HG02870 (cell line): ENCODE data around the gene CTNNBL1.
A peak's percentile ranks its signal among the peaks of the same experiment; 100 is the strongest.
"Not testable (repeated sequence)": the region's sequence is repeated elsewhere in the genome, so short reads cannot be mapped to it uniquely, and the experiment has no call there.

Experiments
- ATAC-seq: cut with Tn5 transposase; IDR thresholded peaks from one replicate; pipeline ENCODE4 v1.9.1; 2021; ENCODE audit warnings: mild to moderate bottlenecking, moderate library complexity; ENCODE audit not compliant: unreplicated experiment

The CTNNBL1 gene

DNA sequence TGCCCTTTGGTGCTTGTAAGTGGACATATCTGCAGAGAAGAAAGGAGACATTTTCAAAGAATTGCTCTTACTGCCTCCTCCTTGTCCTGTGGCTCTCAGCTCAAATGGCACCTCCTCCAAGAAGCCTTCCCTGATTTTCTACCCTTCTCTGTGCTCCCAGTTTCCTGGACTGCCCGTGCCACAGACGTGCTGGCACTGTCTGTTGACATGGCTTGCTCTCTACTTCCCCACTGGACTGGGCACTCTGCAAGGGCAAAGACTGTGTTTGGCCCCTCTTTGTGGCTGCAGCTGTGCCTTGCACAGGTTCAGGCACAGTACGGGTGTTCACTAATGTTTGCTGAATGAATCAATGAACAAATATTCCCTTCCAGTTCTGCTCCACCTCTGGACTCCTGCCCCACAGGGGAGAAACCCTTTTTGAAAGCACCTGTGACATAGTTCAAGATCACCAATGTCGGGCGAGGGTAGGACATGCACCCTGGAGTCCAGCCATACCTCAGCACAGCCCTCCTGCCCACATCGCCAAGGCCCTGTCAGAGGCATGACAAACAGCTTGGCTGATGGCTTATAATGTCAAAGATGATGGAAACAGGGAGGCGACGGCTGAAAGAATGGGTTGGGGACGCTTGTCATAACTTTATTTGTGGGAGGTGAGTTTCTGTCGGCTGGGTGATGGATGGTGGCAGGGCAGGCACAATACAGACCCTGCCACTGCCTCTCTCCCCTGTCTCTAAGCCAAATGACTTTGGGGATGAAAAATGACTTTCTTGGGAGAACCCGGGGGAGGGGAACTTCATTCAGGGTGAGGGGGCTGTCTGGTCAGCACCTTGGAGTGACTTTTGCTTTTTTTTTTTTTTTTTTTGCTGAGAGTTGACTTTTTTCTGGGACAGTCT lies 15.6 kb upstream of the CTNNBL1 start:
- no peak for ATAC-seq

DNA sequence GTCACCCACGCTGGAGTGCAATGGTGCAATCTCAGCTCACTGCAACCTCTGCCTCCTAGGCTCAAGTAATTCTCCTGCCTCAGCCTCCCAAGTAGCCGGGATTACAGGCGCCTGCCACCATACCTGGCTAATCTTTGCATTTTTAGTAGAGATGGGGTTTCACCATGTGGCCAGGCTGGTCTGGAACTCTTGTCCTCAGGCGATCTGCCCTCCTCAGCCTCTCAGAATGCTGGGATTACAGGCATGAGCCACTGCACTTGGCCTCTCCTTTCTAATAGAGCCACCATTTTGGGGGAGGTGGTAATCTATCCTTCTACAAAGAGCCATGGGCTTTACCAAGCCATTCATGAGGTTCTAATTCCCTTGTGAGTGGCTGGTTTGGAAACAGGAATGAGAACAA lies 14.1 kb upstream of the CTNNBL1 start:
- not testable (repeated sequence) for ATAC-seq

DNA sequence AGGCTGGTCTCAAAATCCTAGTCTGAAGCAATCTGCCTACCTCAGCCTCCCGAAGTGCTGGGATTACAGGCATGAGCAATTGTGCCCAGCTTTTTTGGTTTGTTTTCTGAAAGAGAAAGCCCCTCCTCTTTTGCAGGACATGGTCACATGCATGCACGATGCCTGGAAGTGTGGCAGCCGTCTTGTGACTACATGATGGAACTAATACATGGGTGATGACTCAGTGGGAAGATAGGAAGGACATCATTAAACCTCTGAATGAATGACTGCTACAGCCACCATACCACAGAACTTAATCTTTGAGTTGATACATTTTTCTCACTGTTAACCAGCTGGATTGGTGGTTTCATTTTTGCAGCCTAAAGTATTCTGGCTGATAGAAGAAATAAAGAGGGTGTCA lies 13.4 kb upstream of the CTNNBL1 start:
- ATAC-seq, result no peak

DNA sequence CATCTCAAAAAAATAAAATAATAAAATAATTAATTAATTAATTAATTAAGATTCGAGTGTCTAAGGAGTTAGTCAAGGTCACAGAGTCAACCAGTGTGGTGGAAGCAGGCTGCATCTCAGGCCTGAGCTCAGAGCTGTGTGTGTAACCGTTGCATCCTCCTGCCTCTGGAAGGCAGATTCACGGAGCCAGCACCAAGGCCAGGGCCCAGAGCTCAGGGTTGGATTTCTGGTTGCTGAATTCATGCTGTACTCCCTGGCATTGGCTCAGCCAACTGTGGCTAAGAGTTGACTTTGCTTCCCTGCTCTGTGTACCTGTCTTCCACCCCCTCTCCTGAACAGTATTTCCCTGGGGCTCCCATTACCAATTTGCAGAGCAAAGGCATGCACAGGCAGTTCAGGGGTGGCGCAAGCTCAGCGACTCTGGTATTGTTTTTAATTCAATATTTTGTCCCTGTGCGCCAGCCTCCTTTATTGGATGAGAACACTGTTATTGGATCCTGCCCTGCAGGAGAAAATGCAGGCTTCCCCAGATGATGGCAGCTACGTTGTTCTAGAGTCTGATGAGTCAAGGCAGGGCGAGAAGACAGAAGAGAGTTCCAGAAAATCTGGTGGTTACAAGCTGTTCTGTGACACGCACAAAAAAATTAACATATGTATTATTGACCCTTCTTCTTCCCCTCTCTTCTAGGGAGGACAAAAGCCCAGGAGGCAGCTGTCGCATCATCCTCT lies 12.3 kb upstream of the CTNNBL1 start:
- no peak for ATAC-seq

DNA sequence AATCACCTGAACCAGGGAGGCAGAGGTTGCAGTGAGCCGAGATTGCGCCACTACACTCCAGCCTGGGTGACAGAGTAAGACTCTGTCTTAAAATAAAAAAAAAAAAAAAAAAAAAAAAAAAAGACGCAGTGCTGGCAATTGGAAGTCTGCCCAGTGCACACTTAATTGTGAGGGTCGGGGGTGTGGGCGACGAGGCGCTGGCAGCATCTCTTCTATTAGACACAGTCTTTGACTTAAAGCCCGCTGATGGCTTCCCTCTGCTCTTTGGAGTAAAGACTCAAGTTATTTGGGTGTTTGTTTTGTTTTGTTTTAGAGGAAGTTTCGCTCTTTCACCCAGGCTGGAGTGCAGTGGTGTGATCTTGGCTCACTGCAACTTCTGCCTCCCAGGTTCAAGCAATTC lies 10.7 kb upstream of the CTNNBL1 start:
- ATAC-seq, result not testable (repeated sequence)

DNA sequence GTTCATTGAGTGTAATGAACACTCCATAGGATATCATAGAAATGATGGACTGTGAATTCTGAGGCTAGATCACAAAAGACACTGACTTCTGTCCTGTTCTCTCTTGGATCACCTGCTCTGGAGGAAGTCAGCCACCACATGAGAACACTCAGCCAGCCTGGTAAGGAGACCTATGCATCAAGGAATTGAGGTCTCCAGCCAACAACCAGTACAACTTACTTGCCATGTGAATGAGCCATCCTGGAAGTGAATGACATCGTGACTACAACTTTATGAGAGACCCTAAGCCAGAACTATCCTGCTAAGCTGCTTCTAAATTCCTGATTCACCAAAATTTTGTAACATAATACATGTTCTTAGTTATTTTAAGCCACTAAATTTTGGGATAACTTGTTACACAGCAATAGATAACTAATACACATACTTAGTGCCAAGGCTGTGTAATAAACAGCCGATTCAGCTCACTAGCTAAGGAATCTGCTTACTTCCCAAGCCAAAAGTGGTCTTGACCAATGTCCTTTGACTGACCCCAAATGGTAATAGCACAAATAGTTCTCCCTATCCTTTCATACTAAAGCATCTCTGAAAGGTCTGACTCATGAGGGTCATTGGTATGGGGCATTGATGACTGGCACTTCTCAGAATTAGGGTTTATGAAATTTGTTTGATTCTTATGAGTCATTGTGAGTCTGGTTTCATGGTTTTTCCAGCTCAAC lies 6.9 kb upstream of the CTNNBL1 start:
- no peak for ATAC-seq

DNA sequence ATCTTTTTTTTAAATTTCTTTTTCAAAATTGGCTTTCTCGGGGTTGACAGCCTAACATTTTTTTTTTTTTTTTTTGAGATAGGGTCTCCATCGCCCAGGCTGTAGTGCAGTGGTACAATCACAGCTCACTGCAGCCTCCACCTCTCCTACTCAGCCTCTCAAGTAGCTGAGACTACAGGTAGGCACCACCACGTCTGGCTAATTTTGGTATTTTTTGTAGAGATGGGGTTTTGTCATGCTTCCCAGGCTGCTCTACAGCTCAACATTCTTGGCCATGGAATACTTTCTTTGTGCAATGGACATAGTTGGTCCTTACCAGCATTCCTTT lies 6.4 kb upstream of the CTNNBL1 start:
- no peak for ATAC-seq

DNA sequence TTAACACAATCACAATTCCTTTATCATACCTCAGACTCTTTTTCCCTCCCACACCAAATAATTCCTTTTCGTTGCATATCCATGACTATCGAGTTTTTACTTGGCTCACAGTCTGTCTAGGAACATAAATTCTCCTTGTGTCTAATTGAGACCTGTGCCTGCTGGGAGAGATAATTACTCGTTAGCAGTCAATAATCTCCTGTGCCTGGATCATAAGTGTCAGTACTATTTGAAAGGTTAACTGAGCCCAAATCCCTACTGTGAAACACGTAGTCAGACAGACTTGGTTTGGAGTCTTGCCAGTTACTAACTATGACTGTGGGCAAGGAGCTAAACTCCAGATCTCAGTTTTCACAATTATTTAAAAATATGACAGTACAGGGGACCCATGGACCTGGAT lies 5.7 kb upstream of the CTNNBL1 start:
- no peak for ATAC-seq

DNA sequence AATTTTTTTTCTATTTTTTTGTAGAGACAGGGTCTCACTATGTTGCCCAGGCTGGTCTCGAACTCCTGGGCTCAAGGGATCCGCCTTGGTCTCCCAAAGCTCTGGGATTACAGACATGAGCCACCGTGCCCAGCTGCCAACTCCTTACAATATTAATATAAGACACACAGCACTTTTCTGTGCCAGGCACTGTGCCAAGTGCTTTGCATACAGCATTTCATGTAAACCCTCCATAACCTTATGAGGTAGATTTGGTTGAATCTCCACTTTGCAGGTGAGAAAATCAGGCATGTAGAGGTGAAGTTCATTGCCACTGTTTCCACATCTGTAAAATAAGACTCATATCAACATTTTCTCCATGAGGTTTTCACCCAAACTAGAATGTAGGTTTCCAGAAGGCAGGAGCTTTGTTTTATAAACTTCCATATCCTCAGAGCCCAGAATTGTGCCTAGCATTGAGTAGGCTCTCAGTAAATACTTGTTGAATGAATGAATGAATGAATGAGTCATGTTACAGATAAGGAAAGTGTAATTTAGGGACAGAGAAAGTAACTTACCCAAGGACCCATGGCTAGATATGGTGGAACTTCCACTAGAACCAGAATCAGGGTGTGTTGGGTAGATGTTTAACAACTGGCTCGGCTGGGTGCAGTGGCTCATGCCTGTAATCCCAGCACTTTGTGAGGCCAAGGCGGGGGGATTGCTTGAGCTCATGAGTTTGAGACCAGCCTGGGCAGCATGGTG lies 3.0 kb upstream of the CTNNBL1 start:
- no peak for ATAC-seq

DNA sequence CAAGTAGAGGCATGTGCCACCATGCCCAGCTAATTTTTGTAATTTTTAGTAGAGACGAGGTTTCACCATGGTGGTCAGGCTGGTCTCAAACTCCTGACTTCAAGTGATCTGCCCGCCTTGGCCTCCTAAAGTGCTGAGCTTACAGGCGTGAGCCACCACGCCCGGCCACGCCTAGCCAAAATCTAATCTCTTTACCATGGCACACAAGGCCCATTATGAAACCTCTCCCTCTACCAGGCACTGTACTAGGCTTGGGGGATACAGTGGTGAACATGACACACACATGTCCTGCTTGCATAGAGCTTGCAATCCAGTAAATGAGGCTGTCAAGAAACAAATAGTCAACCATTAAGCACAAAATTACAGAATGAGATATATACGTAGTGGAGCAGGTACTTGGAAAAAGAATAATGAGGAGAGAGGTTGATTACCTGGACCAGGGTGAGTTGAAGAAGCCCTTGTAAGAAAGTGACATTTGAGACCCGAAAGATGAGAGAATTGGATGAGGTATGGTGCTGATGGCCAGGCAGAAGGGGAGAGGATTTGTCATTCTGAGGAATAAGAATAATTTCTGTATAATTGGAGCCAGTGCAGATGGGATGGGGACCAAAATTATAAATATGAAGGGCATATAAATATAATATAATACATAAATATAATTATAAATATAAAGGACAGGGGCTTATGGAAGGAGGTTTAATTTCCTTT lies 1.2 kb upstream of the CTNNBL1 start:
- no peak for ATAC-seq

DNA sequence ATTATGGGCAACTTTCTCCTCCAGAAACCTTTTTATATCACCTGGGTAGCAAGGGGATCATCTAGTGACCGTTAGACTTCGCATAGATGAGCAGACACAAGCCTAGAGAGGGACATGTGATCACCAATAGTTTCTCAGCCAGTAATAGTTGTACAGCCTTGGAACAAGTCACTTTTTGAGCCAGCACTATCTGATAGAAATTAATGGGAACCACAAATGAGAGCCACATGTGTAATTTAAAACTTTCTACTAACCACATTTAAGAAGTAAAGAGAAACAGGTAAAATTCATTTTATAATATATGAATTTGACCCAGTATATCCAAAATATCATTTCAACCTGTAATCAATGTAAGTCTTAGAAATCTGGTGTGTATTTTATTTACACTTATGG lies 592 bp upstream of the CTNNBL1 start:
- no peak for ATAC-seq

DNA sequence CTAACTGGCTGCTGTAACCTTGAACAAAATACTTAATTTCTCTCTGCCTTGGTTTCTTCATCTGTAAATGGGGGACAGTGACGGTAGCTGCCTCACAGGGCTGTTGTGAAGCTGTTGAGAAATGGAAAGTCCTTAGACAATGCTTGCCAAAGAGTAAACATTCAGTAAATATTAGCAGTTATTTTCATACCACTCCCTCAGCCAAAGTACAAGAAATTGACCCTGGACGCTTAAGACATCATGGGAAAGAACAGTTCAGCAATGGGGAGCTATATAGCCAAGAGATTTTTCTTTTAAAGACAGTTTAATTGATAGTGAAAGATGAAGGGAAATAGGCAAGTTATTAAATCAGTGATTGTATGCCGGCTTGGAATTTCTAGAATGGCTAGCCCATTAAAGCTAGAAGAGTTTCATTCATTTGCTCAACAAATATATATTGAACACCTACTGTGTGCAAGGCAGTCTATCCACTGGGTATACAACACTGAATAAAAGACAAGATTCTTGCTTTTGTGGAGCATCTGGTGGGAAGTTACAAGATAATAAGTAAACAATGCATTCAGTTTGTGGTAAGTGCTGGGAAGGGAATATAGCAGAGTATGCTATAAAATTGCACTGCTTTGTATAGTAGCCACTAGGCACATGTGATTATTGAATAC lies 2.0 kb downstream of the CTNNBL1 start:
- no peak for ATAC-seq

DNA sequence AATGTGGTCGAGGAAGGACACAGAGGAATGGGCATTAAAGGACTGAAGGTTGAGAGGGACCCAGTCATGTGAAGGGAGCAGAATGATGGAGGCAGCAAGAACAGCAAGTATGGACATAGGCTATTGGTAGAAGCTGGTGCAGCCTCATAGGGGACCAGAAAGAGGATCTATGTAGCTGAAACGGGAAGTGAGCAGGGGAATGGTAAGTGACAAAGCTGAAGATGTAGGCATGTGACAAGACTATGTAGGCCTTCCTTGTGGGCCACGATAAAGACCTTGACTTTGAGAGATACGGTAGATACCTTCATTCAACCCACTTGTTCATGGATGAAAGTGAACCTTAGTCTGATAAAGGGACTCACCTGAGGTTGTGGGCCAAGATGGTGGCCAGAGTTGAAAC lies 3.5 kb downstream of the CTNNBL1 start:
- ATAC-seq, result peak; percentile 81

DNA sequence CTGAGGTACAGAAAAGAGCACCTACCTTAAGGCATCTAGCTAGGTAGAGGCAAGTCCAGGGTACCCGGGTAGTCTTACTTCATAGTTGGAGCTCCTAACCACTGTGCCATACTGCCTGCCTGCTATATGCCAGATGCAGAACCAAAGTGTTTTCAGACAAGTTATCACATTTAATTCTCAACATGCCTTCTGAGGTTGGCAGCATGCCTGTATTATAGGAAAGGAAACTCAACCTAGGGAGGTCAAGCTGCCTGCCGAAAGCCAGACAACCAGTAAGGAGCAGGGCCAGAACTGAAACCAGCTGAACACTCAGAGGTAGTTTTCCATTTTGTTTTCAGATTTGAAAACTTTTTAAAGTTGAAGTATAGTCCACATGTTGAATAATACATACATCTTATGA lies 5.4 kb downstream of the CTNNBL1 start:
- ATAC-seq, result no peak

DNA sequence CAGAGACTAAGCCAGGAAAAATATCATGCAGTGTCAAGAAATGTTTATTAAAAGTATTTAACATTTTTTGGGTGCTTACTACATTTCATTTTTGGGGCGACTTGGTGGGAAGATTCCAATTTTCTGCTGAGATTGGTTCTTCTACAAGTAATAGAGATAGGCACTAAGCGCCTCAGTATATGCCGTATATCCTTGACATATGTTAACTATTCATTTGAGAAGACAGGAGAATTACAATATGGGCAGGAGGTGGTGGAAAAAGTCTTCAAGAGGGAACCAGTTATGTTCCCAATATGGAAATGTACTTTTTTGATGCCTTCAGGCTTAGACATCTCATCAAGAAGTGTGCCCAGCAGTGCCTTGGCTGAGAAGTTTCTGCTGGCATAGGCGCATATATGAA lies 6.5 kb downstream of the CTNNBL1 start:
- no peak for ATAC-seq

DNA sequence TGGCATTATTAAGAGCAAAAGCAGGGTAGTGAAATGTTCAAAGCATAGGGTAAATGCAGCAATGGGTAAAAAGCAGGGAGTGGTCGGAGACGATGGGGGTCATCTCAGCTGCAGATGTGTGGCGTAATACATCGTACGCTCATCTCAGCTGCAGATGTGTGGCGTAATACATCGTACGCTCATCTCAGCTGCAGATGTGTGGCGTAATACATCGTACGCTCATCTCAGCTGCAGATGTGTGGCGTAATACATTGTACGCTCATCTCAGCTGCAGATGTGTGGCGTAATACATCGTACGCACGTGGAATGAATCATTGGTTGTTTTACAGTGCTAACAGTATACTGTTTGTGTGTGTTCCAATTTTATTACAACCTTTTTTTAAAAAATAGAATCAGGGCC lies 7.8 kb downstream of the CTNNBL1 start:
- ATAC-seq, result not testable (repeated sequence)

DNA sequence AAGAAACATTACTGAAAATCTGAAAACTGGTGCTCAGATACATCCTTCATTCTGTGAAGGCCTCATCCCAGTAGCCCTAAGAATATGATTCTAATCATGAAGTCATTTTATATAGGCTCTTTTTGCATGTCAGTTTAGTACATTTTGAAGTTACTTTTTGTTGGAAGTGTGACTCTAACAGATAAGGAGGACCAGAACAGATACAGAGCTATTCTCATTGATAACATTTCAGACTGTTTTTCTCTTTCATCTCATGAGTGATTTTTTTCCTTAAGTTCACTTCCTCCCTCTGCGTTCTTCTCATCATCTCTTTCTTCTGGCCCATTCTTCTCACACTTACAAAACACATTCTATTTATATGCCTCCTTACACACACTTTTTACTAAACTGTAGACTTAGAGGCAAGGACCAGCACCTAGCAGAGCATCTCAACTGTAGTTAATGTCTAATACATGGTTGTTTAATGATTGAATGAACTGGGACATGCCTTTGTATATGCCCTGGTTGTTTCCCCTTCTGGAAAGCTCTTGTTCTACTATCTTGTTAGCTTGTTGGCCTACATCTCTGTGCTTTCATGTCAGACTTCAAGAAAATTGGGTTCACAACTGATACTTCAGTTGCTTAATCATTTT lies 8.7 kb downstream of the CTNNBL1 start:
- ATAC-seq, result no peak

DNA sequence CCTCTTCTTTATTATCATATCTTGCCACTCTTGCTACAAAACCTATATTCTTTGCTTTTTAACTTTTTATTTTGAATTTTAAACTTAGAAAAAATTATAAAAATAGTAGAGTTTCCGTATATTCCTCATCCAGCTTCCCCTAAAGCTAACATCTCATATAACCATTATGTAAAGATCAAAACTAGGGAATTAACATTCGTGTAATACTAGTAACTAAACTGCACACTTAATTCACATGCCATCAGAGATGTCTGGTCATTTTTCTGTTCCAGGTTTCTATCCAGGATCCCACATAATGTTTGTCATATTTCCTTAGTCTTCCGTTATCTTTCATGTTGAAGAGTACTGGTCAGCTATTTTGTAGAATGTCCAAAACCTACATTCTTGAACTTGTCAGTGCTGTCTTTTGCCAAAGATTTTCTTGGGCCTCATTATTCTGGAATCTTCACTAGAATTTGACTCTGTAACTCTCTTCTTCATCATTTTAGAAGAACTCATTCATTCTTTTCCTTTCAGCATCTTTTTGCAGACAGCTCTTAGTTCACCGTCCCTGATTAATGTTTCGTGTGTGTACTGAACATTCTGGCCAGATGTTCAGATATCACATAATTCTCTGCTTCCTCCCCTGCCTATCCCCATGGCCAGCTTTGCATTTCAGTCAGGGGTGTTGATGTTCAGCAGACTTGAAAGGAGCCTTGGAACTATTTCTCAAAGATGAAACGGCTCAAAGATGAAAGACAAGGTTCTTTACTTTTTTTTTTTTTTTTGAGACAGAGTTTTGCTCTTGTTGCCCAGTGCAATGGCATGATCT lies 9.4 kb downstream of the CTNNBL1 start:
- ATAC-seq, result no peak

DNA sequence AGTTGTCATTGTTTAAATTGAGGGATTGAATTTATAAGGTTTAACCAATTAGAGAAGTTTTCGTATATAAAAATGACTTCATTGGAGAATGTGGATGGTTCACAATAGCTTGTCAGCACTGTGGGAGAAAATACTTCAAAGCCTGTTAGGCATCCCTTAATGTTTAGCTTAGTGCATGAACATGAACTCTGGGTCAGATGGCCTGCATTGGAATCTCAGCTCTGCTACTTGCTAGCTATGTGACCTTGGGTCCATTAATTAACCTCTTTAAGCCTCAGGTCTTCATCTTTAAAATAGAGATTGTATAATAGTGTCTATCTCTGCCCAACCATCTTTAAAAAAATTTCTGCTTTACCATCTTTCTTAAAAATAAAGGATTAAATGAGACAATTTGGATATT lies 11.1 kb downstream of the CTNNBL1 start:
- ATAC-seq, result no peak
